HepG2 (cell line): ENCODE data around the gene AZU1. TPM values are rescaled to one million over a fixed set of nuclear protein-coding genes. Genes with fewer than 3 reads are reported as not detected.

ENCODE experiments used
- ATAC-seq: fragments of 200-7000 bp; cut with Tn5 transposase; 3 replicates; pipeline ENCODE4 v1.9.1; 2020; ENCODE audit warnings: mild to moderate bottlenecking, moderate library complexity
- Bru-seq: library from RNA; stranded (reverse); fragments of 400-500 nt; gene quantifications from one replicate; lab custom pipeline; 2021; lab: Mats Ljungman, UMichigan
- BruChase-seq, 2 experiments: library from RNA; stranded (reverse); fragments of 400-500 nt; gene quantifications; one replicate each; lab custom pipeline; 2021; lab: Mats Ljungman, UMichigan
- BruUV-seq: library from RNA; stranded (reverse); fragments of 400-500 nt; replicated peaks from 2 replicates; lab custom pipeline; 2021; lab: Mats Ljungman, UMichigan
- CTCF ChIA-PET: fragments of 300-600 bp; formaldehyde crosslinking; extraction: SDS; loops from one replicate; lab custom pipeline; 2021; ENCODE audit warnings: low total read pairs, inconsistent platforms, low intra/inter-chr PET ratio; lab: Yijun Ruan, JAX
- POLR2A ChIA-PET: fragments of 350-600 bp; sonication (Branson Sonifier 250); formaldehyde crosslinking; loops from one replicate; lab custom pipeline; 2020; ENCODE audit warnings: antibody characterized with exemption, inconsistent platforms; lab: Yijun Ruan, JAX
- DNase-seq: peaks from one replicate; pipeline ENCODE4 v3.0.0-alpha.2; 2015; ENCODE audit warnings: low spot score
- FAIRE-seq: peaks from 3 replicates; lab custom pipeline; 2011; peaks lifted over from hg19 to GRCh38; lab: Jason Lieb, UNC
- H2AFZ ChIP-seq: one replicate; pipeline ENCODE4 v1.6.1; 2011; ENCODE audit warnings: low read length, inconsistent platforms
- H3K27ac ChIP-seq: fragments of 300-600 bp; 3 replicates; pipeline ENCODE4 v1.8.0; 2011; ENCODE audit warnings: mixed run types, mild to moderate bottlenecking, mixed read lengths, low read length, inconsistent platforms; ENCODE audit not compliant: insufficient read depth; ENCODE audit errors: extremely low read length
- H3K27me3 ChIP-seq, 2 experiments: fragments of 200-600 bp in 1 of 2; 2 replicates in 1 of 2; 3 replicates in 1 of 2; pipeline versions ENCODE4 v1.6.0 to v1.8.0; 2011; ENCODE audit warnings: low read length in 2 of 2, mild to moderate bottlenecking in 2 of 2, moderate library complexity in 2 of 2, inconsistent platforms in 1 of 2; ENCODE audit not compliant: insufficient read depth in 2 of 2, control insufficient read depth in 1 of 2
- H3K36me3 ChIP-seq, 2 experiments: fragments of 200-600 bp in 1 of 2; replicated peaks in 1 of 2; 2 replicates in 1 of 2; 3 replicates in 1 of 2; pipeline versions ENCODE4 v1.5.1 to v1.8.0; 2011; ENCODE audit warnings: low read length in 2 of 2, inconsistent platforms in 1 of 2; ENCODE audit not compliant: insufficient read depth in 2 of 2, control insufficient read depth in 1 of 2
- H3K4me1 ChIP-seq: 2 replicates; pipeline ENCODE4 v1.5.1; 2012; ENCODE audit warnings: low read length, inconsistent platforms; ENCODE audit not compliant: insufficient read depth
- H3K4me2 ChIP-seq: 2 replicates; pipeline ENCODE4 v1.6.0; 2011; ENCODE audit warnings: low read depth, low read length, inconsistent platforms
- H3K4me3 ChIP-seq, 3 experiments: fragments of 200-600 bp in 1 of 3; sonication (generic), shearing (Covaris generic) in 1 of 3; replicated peaks in 1 of 3; 2 replicates each; pipeline ENCODE4 v1.5.1; 2011 to 2016; ENCODE audit warnings: low read length in 3 of 3, inconsistent platforms in 2 of 3, low read depth in 2 of 3, mild to moderate bottlenecking in 2 of 3, control low read depth in 1 of 3, mixed read lengths in 1 of 3; ENCODE audit not compliant: insufficient read depth in 1 of 3
- H3K79me2 ChIP-seq: one replicate; pipeline ENCODE4 v1.6.1; 2011; ENCODE audit warnings: low read length, inconsistent platforms; ENCODE audit not compliant: insufficient read depth
- H3K9ac ChIP-seq: 2 replicates; pipeline ENCODE4 v1.6.0; 2011; ENCODE audit warnings: mild to moderate bottlenecking, low read depth, low read length, inconsistent platforms; ENCODE audit not compliant: insufficient read depth
- H3K9me3 ChIP-seq: 2 replicates; pipeline ENCODE4 v1.5.1; 2012; ENCODE audit warnings: mild to moderate bottlenecking, low read length
- H4K20me1 ChIP-seq: 2 replicates; pipeline ENCODE4 v1.6.0; 2011; ENCODE audit warnings: inconsistent platforms, mild to moderate bottlenecking, low read length, moderate library complexity; ENCODE audit not compliant: insufficient read depth
- E2F1 ChIP-seq: sonication (generic); formaldehyde crosslinking; IDR thresholded peaks from 2 replicates; pipeline ENCODE4 v1.5.0; 2020; ENCODE audit warnings: missing genetic modification reagents
- ZBTB46 ChIP-seq: sonication (generic); formaldehyde crosslinking; IDR thresholded peaks from 2 replicates; pipeline ENCODE4 v1.4.0; 2020; ENCODE audit warnings: mild to moderate bottlenecking, missing genetic modification reagents, borderline replicate concordance
- ZMYM3 ChIP-seq: sonication (generic); formaldehyde crosslinking; IDR thresholded peaks from 2 replicates; pipeline ENCODE4 v1.5.1; 2020; ENCODE audit warnings: mild to moderate bottlenecking, missing genetic modification reagents
- ZNF687 ChIP-seq: sonication (generic); formaldehyde crosslinking; IDR thresholded peaks from 2 replicates; pipeline ENCODE4 v1.5.1; 2020; ENCODE audit warnings: mild to moderate bottlenecking, missing genetic modification reagents, moderate library complexity
- ZNF768 ChIP-seq: sonication (generic); formaldehyde crosslinking; IDR thresholded peaks from 2 replicates; pipeline ENCODE4 v1.4.0; 2020; ENCODE audit warnings: missing genetic modification reagents
- ZSCAN25 ChIP-seq: sonication (generic); formaldehyde crosslinking; IDR thresholded peaks from 2 replicates; pipeline ENCODE4 v1.8.0; 2022; ENCODE audit warnings: mild to moderate bottlenecking, missing genetic modification reagents
- WGBS: methylation state at CpG from one replicate; pipeline ENCODE4 v1.1.6; 2017; ENCODE audit warnings: low lambda C conversion rate; 5-methylcytosine and 5-hydroxymethylcytosine counted together
- in situ Hi-C: cut with HindIII; loops from 2 replicates; pipeline ENCODE4 v1.10.0; 2017; ENCODE audit warnings: low pct_unique_long_range_greater_than_20kb; ENCODE audit not compliant: extremely low pct_ligation_motif_present
- intact Hi-C: fragments of 100-400 bp; cut with micrococcal nuclease; formaldehyde crosslinking; loops from one replicate; pipeline ENCODE4 v1.10.0; 2022; ENCODE audit not compliant: unreplicated experiment
- long read RNA-seq, 2 experiments: library from RNA in 1 of 2; library from polyadenylated mRNA in 1 of 2; stranded (forward) in 1 of 2; unstranded in 1 of 2; transcript quantifications; one replicate each; pipeline ENCODE4 v2.0.0, GENCODE V29; 2019 to 2022
- polyA minus RNA-seq, 3 experiments: library from RNA; depleted of rRNA, polyadenylated mRNA; stranded (reverse); fragments of >200 nt; gene quantifications; 2 replicates each; pipeline ENCODE4 v1.2.3, GENCODE V29; 2011; ENCODE audit warnings: low replicate concordance in 1 of 3
- polyA plus RNA-seq, 8 experiments: library from polyadenylated mRNA; depleted of rRNA in 3 of 8; stranded (reverse) in 7 of 8; unstranded in 1 of 8; fragments of >200 nt; fragmentation: Illumina TruSeq in 4 of 8; extraction: Trizol in 4 of 8; gene quantifications; 2 replicates each; pipeline versions ENCODE4 v1.2.1 to v1.2.3, GENCODE V29; 2011 to 2016; ENCODE audit warnings: low read depth in 4 of 8, missing spikeins in 1 of 8, mixed read lengths in 1 of 8; ENCODE audit not compliant: insufficient read depth in 1 of 8
- total RNA-seq, 5 experiments: library from RNA; depleted of rRNA; stranded (reverse); fragments of >200 nt; fragmentation: Illumina TruSeq; extraction: Trizol; gene quantifications; 2 replicates each; pipeline ENCODE4 v1.2.3, GENCODE V29; 2016; ENCODE audit warnings: low read depth in 1 of 5

AZU1 gene
- total RNA-seq (2016; rRNA removed; fragmentation: Illumina TruSeq; extraction: Trizol) (not detected in 2 replicates), polyA plus RNA-seq (2011; rRNA removed) (0.08 TPM in 1 of 2 replicates, not detected in the other), polyA minus RNA-seq (2011; rRNA and poly(A)+ RNA removed; ENCODE audit: low replicate concordance) (not detected in 2 replicates), Bru-seq, nascent RNA (not detected), BruChase-seq, experiment 1, labeled RNA remaining after a 6-hour chase (percentile 24 among the genes with signal in this experiment), BruChase-seq, experiment 2, labeled RNA remaining after a 2-hour chase (not detected)
- total RNA-seq (2016; cell fraction: cytosol; rRNA removed; fragmentation: Illumina TruSeq; extraction: Trizol; ENCODE audit: low read depth): not detected in 2 replicates
- not detected in 2 replicates for total RNA-seq (2016; cell fraction: insoluble cytoplasmic fraction; rRNA removed; fragmentation: Illumina TruSeq; extraction: Trizol)
- total RNA-seq (2016; cell fraction: membrane; rRNA removed; fragmentation: Illumina TruSeq; extraction: Trizol): not detected in 2 replicates
- total RNA-seq (2016; cell fraction: nucleus; rRNA removed; fragmentation: Illumina TruSeq; extraction: Trizol): not detected in 2 replicates
- polyA plus RNA-seq (2011; cell fraction: cytosol; rRNA removed): not detected in 2 replicates
- not detected in 2 replicates for polyA plus RNA-seq (2011; cell fraction: nucleus; rRNA removed)
- polyA plus RNA-seq (2012): not detected in 2 replicates
- not detected in 2 replicates for polyA plus RNA-seq (2016; cell fraction: cytosol; fragmentation: Illumina TruSeq; extraction: Trizol; ENCODE audit: low read depth)
- not detected in 2 replicates for polyA plus RNA-seq (2016; cell fraction: insoluble cytoplasmic fraction; fragmentation: Illumina TruSeq; extraction: Trizol; ENCODE audit: low read depth)
- polyA plus RNA-seq (2016; cell fraction: membrane; fragmentation: Illumina TruSeq; extraction: Trizol; ENCODE audit: low read depth): not detected in 2 replicates
- not detected in 2 replicates for polyA plus RNA-seq (2016; cell fraction: nucleus; fragmentation: Illumina TruSeq; extraction: Trizol; ENCODE audit: insufficient read depth, low read depth)
- not detected in 2 replicates for polyA minus RNA-seq (2011; cell fraction: cytosol; rRNA and poly(A)+ RNA removed)
- not detected in 2 replicates for polyA minus RNA-seq (2011; cell fraction: nucleus; rRNA and poly(A)+ RNA removed)
- long read RNA-seq, experiment 1: 0 reads
- long read RNA-seq, experiment 2: 0 reads

- no peaks in the 10 kb centered on the region for H3K36me3 ChIP-seq
- TF ChIP-seq ZSCAN25 (CRISPR knock-in tag) (no peak), E2F1 (CRISPR knock-in tag) (no peak), ZMYM3 (CRISPR knock-in tag) (peak; percentile 39; the same call in 1 of the 2 replicates), ZNF768 (CRISPR knock-in tag) (peak; percentile 99), ZNF687 (CRISPR knock-in tag) (peak; percentile 11; the same call in 1 of the 2 replicates), ZBTB46 (CRISPR knock-in tag) (no peak)
- no peaks in the 10 kb centered on the region for H3K79me2 ChIP-seq
- H3K9me3 ChIP-seq: no peaks in the 10 kb centered on the region
- CTCF ChIA-PET: no interaction called here
- H4K20me1 ChIP-seq: no peaks in the 10 kb centered on the region
- DNase-seq: no peak
- FAIRE-seq: no peak
- ATAC-seq: no peak; the same call in 1 of the 3 replicates
- BruUV-seq: no TSS peak
- intact Hi-C loops (no loop called here), in situ Hi-C loops (no loop called here)
- H3K4me2 ChIP-seq: no peak within 1 kb of the TSS
- peaks cover 19% of the 10 kb centered on the region for H3K4me1 ChIP-seq
- H3K27ac ChIP-seq: no peak within 1 kb of the TSS
- 54% methylated on average over 13 of the region's 33 CpGs for WGBS
- no peak within 1 kb of the TSS for H3K9ac ChIP-seq
- H3K4me3 ChIP-seq: no peak within 1 kb of the TSS
- H2AFZ ChIP-seq: no peak within 1 kb of the TSS
- POLR2A ChIA-PET: interaction anchor here (0.6 kb wide), 2 partner anchors 215 to 365 kb away, joined by 3 read pairs; no protein-coding TSS in a partner anchor
- H3K27me3 ChIP-seq: peaks cover 12 to 45% of the 10 kb centered on the region in 2 experiments
Observed at GRCh38 chr19:827710-828321, at the start of gene AZU1. TSS of gene AZU1 (plus strand) at chr19:827837. CDS start at chr19:827847, 10 bp downstream.
